ENCODE data around the gene ABHD2.
"Not testable (repeated sequence)": the region's sequence is repeated elsewhere in the genome, so short reads cannot be mapped to it uniquely, and the experiment has no call there.

Gene ABHD2

DNA sequence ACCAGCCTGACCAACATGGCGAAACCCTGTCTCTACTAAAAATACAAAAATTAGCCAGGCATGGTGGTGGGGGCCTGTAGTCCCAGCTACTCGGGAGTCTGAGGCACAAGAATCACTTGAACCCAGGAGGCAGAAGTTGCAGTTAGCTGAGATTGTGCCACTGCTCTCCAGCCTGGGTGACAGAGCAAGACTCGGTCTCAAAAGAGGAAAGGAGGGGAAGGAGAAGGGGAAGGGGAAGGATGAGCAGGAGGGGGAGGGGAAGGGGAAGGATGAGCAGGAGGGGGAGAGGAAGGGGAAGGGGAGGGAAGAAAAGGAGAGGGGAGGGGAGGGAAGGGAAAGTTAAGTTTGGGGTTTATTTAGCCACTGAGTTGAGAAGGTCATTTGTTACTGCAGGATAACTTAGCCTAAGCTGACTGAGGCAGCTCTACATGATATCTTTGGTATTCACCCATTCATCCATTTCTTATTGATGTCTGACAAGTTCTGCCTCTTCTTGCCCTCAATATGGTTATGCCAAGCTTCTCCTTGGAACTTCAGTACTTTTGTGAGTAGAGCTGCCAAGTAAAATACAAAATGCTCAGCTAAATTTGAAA lies 15.9 kb upstream of the ABHD2 start:
- no peak for DNase-seq

GRCh38 chr15:89074402-89075012 lies 13.7 kb upstream of the ABHD2 start:
- no peak for DNase-seq

DNA sequence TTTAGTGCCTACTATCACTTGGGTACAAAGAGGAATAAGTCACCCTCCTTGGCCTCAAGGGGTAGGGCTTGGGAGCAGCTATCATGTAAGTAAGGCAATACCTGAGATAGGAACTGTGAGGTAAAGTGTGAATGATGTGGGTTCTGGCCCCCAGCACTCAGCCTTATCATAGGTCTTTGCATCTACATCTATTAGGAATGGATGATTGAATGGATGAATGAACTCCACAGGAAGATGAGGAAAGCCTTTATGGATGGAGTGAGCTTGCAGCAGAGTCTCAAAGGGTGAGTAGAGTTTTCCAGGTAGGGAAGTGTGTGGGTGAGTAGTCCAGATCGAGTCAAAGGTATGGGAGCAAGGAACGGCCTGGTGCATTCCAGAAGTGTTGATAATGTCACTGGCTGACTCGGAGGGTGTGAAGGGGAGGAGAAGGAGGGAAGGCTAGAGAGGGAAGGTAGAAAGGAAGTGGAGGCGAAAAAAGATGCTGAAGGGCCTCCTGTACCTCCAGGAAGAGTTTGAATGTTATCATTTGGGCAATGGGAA lies 13.1 kb upstream of the ABHD2 start:
- DNase-seq, result no peak

- no peak for DNase-seq
Observed at GRCh38 chr15:89075846-89076245, 12.4 kb upstream of the ABHD2 start.

DNA sequence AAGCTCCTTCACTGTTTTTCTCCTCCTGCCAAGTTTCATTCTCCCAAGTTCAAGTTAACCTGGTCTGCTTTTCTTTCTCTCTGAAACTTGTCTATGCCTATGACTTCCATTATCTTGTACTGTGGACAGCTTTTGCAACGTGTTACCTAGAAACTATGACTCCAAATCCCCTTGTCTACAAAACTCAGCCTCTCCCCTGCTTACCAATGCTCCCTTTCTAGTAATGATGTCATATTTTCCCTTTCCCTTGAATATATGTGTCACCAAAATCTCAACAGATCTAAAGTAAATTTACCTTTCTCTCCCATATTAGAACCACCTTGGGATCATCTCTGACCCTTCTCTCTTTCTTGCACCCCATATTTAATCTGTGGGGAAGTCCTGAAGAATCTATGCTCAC lies 10.5 kb upstream of the ABHD2 start:
- DNase-seq, result no peak

- DNase-seq, result no peak
Observed at GRCh38 chr15:89078851-89079810, 9.1 kb upstream of the ABHD2 start.

- DNase-seq, result no peak
Observed at GRCh38 chr15:89081878-89082277, 6.4 kb upstream of the ABHD2 start.

DNA sequence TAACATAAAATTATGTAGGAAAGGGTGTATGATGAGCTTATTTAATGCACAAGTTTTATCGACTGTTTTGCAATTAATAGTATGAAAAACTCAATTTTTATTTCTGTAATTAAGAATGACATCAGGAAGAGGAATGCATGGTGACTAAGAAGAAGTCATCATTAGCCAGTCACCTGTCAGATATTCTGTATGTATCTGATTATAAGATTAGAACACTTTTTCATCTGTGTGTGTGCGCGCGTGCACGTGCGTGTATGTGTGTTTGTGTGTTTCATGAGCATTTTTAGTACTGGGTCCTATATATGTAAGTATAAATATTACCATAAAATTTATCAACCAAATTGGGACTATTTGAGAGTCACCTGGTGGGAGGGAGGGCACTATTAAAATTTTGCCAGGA lies 5.0 kb upstream of the ABHD2 start:
- no peak for DNase-seq

- no peak for DNase-seq
Observed at GRCh38 chr15:89085289-89085926, 2.8 kb upstream of the ABHD2 start.

DNA sequence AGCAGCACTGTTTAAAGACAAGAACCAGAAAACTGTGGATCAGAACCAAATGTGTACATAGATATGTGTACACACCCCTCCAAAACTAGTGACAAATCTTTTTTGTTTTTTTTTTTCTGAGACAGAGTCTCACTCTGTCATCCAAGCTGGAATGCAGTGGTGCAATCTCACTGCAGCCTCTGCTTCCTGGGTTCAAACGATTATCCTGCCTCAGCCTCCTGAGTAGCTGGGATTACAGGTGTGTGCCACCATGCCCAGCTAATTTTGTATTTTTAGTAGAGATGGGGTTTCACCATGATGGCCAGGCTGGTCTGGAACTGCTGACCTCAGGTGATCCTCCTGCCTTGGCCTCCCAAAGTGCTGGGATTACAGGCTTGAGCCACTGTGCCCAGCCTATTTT lies 2.3 kb upstream of the ABHD2 start:
- not testable (repeated sequence) for DNase-seq

DNA sequence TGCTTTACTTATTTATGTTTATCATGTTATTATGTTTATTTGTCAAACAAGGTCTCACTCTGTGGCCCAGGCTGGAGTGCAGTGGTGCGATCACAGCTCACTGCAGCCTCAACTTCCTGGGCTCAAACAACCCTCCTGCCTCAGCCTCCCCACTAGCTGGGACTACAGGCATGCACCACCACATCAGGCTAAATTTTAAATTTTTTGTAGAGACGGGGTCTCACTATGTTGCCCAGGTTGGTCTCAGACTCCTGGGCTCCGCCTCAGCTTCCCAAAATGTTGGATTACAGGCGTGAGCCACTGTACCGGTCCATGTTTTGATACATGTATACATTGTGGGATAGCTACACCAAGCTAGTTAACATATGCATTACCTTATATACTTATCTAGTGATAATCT lies 1.9 kb upstream of the ABHD2 start:
- not testable (repeated sequence) for DNase-seq

DNA sequence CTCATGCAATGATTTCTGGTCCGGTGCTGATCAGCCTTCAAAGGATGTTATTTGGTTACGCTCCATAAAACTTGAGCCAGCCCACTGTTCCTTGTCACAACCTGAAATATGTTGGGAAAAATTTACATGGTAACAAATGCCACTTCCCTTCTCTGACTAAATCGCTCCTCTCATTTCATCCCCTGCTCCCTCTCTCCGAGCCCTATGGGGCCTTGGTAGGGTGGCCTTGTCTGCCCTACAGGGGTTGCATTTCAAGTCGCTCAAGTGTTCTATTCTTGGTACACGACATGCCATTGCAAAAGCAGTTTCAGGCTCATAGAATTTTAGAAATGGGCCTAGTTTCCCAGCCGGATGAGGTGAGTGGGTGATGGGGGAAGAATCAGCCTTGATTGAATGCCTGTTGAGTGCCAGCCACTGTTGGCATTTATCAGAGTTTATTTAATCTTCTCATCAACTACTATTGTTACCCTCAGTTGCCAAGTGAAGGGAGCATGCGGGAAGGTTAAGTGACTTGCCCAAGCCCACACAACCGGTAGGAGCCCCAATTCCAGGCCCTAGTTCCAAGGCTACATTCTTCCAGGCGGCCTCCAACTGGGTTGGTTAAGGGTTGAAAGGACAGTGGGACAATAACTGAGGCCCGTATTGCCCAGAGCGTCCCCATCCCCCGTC lies 961 bp upstream of the ABHD2 start:
- peak; percentile 44 for DNase-seq

- DNase-seq, result no peak
Observed at GRCh38 chr15:89088605-89089315, 504 bp downstream of the ABHD2 start.

GRCh38 chr15:89089316-89090230 lies 1.3 kb downstream of the ABHD2 start:
- no peak for DNase-seq

- DNase-seq, result no peak
Observed at GRCh38 chr15:89090791-89091626, 2.8 kb downstream of the ABHD2 start.

DNA sequence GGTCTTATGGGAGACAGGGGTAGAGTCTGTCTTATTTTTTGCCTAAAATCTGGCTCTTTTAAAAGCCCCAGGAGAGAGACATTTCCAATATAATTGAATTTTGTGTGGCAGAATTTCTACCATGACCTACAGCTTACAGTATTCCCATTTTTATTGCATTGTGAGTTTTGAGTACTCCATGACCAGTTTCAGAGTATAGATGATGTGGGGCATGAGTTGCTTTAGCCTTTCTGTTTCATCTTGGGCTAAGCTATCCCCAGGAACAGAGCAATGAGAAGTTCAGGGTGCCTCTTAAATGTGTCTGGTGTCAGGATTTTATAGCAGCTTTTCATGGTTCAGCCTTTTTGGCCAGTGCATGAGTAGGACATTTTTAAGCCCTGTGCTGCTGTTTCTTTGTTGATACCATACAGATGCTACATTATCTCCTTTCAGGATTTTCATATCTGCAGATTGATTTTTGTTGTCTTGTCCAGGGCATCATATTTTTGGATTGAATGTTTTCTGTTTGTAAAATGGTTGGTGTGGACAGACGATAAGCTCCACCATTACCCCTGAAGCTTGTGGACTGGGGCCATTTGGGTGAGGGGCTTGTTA lies 3.5 kb downstream of the ABHD2 start:
- DNase-seq, result no peak

DNA sequence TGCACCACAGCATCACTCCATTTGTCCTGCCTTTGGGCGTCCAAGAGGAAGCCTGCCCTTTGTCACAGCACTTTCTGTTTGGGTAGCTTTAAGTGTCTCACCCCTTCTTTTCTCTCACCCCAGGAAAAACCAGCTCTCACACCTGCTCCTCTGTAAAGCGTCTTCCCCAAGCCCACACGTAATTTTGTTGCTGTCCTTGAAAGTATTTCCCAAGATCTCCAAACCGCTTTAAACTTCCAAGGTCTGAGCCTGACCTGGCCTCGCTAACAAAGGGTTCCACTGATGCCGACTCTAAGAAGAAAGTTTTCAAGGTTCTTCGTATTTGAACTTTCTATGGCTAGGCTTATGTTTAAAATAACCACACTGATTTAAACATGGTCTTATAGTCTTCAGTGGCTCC lies 5.3 kb downstream of the ABHD2 start:
- no peak for DNase-seq

GRCh38 chr15:89095073-89095472 lies 6.8 kb downstream of the ABHD2 start:
- DNase-seq, result no peak

DNA sequence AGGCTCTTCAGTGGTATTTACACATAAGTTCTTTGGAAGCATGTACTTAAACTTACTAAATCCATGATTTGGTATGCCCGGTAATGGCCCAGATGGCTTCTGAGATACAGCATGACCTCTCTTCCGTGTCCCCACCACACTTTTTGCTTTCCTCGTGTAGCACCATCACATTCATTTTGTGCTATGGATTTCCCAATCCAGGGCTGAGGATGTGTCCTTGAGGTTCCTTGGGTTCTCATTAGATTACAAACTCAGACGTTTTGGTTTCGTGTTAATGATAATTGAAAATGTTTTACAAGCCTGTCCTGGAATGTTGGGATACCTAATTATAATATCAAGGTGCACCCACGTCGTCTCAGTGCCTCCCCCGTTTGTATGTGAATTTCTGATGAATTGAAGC lies 7.3 kb downstream of the ABHD2 start:
- no peak for DNase-seq

Measured in right kidney (tissue), 1 donor.